ENCODE measurements around the gene MTX3.

MTX3 gene

GRCh38 chr5:79936646-79937216, 54.3 kb downstream of the MTX3 start:
- TF ChIP-seq TEAD4 (IDR thresholded peaks at IDR 0.05) (no peak), CEBPB (IDR thresholded peaks at IDR 0.05) (no peak), MAX (IDR thresholded peaks at IDR 0.05) (no peak), RAD21 (IDR thresholded peaks at IDR 0.05; ENCODE audit: low read depth) (no peak), EP300 (IDR thresholded peaks at IDR 0.05; ENCODE audit: borderline replicate concordance) (no peak), TAF1 (IDR thresholded peaks at IDR 0.05; ENCODE audit: low read depth) (no peak), NFIC (IDR thresholded peaks at IDR 0.05) (no peak)

GRCh38 chr5:79936002-79936645, 54.9 kb downstream of the MTX3 start:
- TF ChIP-seq TEAD4 (IDR thresholded peaks at IDR 0.05) (no peak), RAD21 (IDR thresholded peaks at IDR 0.05; ENCODE audit: low read depth) (no peak), ZBTB7A (IDR thresholded peaks at IDR 0.05; ENCODE audit: low read depth) (no peak), EP300 (IDR thresholded peaks at IDR 0.05; ENCODE audit: borderline replicate concordance) (no peak), EGR1 (IDR thresholded peaks at IDR 0.05) (no peak), TCF12 (IDR thresholded peaks at IDR 0.05; ENCODE audit: low read depth) (no peak), CEBPB (IDR thresholded peaks at IDR 0.05) (no peak), YY1 (IDR thresholded peaks at IDR 0.05; ENCODE audit: low read depth) (no peak), FOXM1 (IDR thresholded peaks at IDR 0.05; ENCODE audit: borderline replicate concordance, low read depth) (no peak), REST (IDR thresholded peaks at IDR 0.05; ENCODE audit: low read depth) (no peak), NFIC (IDR thresholded peaks at IDR 0.05) (no peak), TAF1 (IDR thresholded peaks at IDR 0.05; ENCODE audit: low read depth) (no peak)
- TF ChIP-seq, protein P1, sequence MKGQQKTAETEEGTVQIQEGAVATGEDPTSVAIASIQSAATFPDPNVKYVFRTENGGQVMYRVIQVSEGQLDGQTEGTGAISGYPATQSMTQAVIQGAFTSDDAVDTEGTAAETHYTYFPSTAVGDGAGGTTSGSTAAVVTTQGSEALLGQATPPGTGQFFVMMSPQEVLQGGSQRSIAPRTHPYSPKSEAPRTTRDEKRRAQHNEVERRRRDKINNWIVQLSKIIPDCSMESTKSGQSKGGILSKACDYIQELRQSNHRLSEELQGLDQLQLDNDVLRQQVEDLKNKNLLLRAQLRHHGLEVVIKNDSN (IDR thresholded peaks at IDR 0.05), result no peak

DNA sequence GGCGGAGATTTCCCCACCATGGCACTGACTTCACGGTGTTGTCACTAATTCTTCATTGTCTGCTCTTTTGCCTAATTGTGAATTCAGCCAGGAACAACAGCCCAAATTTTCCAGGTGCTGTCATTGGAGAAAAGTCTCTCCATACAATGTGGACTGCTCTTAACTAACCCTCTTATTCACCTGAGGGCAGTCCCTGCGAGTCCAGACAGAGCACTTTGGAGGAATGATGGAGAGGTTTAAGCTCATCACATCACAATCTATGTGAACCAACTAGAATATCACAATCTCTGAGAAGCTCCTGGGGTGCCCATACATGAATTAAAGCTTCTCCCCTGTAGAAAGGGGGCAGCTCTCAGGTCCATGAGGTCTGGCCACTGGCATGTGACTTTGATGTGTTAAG, 56.4 kb downstream of the MTX3 start:
- TF ChIP-seq REST (IDR thresholded peaks at IDR 0.05; ENCODE audit: low read depth) (no peak), NFIC (IDR thresholded peaks at IDR 0.05) (no peak), CEBPB (IDR thresholded peaks at IDR 0.05) (no peak), MAX (IDR thresholded peaks at IDR 0.05) (no peak)

DNA sequence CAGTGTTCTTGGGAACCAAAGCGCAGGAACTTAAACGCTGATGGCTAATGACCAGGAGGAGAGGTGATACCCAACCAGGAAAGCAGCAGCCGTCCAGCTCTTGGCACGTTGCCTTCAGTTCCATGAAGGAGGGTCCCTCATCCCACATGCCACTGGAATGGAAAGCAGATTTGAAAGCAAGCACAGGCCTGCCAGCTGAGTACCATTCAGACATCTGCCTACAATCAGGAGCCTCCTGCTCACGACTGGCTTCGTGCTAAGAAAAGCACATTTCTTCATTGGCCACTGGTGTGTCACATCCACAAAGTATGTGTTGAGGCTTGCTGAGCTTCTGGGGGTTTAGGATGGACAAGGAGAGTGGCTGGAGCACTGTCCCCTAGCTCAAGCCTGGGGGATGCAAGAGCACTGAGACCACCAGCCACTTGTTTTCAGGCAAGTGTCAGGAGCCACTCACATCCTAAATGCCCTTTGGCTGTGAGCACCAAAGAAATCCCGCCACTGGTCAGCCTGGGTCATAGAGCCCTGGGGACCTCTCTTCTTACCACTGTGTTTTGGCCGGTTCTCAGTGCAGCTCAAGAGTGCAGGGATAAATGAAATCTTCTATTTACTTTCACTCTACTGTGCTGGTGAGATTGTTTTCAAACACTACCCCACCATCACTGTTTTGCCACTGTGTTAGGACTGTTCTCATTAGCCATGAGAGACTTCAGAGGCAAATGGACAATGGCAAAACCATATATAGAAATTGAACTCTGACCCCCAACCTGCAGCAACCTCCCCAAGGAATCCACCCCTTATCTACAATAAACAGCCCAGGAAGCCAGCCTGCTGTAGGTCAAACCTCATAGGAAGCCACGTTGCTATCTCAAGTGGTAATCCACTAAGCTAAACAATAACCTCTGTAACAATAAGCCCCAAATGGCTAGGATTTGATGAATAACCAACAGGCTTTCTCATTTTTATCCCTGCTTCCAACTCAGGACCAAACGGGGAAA, 58.3 kb downstream of the MTX3 start:
- TF ChIP-seq YY1 (IDR thresholded peaks at IDR 0.05; ENCODE audit: low read depth) (no peak), RAD21 (IDR thresholded peaks at IDR 0.05; ENCODE audit: low read depth) (no peak), REST (IDR thresholded peaks at IDR 0.05; ENCODE audit: low read depth) (no peak), TAF1 (IDR thresholded peaks at IDR 0.05; ENCODE audit: low read depth) (no peak), FOXM1 (IDR thresholded peaks at IDR 0.05; ENCODE audit: borderline replicate concordance, low read depth) (no peak), NFIC (IDR thresholded peaks at IDR 0.05) (no peak), CEBPB (IDR thresholded peaks at IDR 0.05) (no peak), TCF12 (IDR thresholded peaks at IDR 0.05; ENCODE audit: low read depth) (no peak)
- TF ChIP-seq, protein P1 (IDR thresholded peaks at IDR 0.05), result no peak

Measured in Ishikawa (cell line).